CD14-positive monocyte (primary cell): Measurements from ENCODE around the gene APOC3. TPM values are rescaled to one million over a fixed set of nuclear protein-coding genes. Genes with fewer than 3 reads are reported as not detected.

Source experiments
- DNase-seq, 3 donors: peaks; one replicate each; pipeline ENCODE4 v3.0.0-alpha.2; 2011 to 2022
- H2AFZ ChIP-seq: 2 replicates; pipeline ENCODE4 v1.6.0; 2012; ENCODE audit warnings: mild to moderate bottlenecking, low read depth, low read length, inconsistent platforms; ENCODE audit not compliant: insufficient read depth, poor library complexity, severe bottlenecking
- H3K27ac ChIP-seq, 2 donors: 1 replicate in 1 of 2; 2 replicates in 1 of 2; pipeline ENCODE4 v1.5.1; 2012 to 2013; ENCODE audit warnings: low read length in 2 of 2, control low read depth in 1 of 2, inconsistent platforms in 1 of 2, low read depth in 1 of 2, mild to moderate bottlenecking in 1 of 2
- H3K27me3 ChIP-seq, 2 donors: one replicate each; pipeline versions ENCODE4 v1.6.0 to v1.6.1; 2011 to 2013; ENCODE audit warnings: low read length in 2 of 2; ENCODE audit not compliant: control insufficient read depth in 2 of 2, insufficient read depth in 2 of 2
- H3K36me3 ChIP-seq, 2 donors: replicated peaks in 1 of 2; 1 replicate in 1 of 2; 2 replicates in 1 of 2; pipeline versions ENCODE4 v1.5.1 to v1.6.1; 2012 to 2013; ENCODE audit warnings: low read length in 2 of 2, control low read depth in 1 of 2, inconsistent platforms in 1 of 2, mild to moderate bottlenecking in 1 of 2; ENCODE audit not compliant: insufficient read depth in 2 of 2, control insufficient read depth in 1 of 2
- H3K4me1 ChIP-seq, 2 donors: 1 replicate in 1 of 2; 2 replicates in 1 of 2; pipeline versions ENCODE4 v1.5.1 to v1.6.1; 2012 to 2013; ENCODE audit warnings: low read length in 2 of 2, control low read depth in 1 of 2, inconsistent platforms in 1 of 2, mild to moderate bottlenecking in 1 of 2, moderate library complexity in 1 of 2; ENCODE audit not compliant: insufficient read depth in 2 of 2, control insufficient read depth in 1 of 2
- H3K4me2 ChIP-seq: replicated peaks from 2 replicates; pipeline ENCODE3; 2012; ENCODE audit warnings: low read length, moderate library complexity, mild to moderate bottlenecking; ENCODE audit not compliant: poor library complexity, severe bottlenecking; ENCODE audit errors: extremely low read depth
- H3K4me3 ChIP-seq, 3 experiments: fragments of 200-600 bp in 1 of 3; sonication (generic) in 1 of 3; replicated peaks in 1 of 3; 1 replicate in 2 of 3; 2 replicates in 1 of 3; pipeline ENCODE4 v1.5.1; 2011 to 2013; ENCODE audit warnings: low read length in 3 of 3, mild to moderate bottlenecking in 3 of 3, control low read depth in 2 of 3, low read depth in 2 of 3, inconsistent platforms in 1 of 3, moderate library complexity in 1 of 3
- H3K79me2 ChIP-seq: 2 replicates; pipeline ENCODE4 v1.6.0; 2012; ENCODE audit warnings: mild to moderate bottlenecking, control low read depth, inconsistent platforms, low read length, moderate library complexity; ENCODE audit not compliant: insufficient read depth
- H3K9ac ChIP-seq: 2 replicates; pipeline ENCODE4 v1.6.0; 2017; ENCODE audit warnings: low read length, mild to moderate bottlenecking; ENCODE audit not compliant: insufficient read depth, poor library complexity, severe bottlenecking
- H3K9me3 ChIP-seq, 2 donors: replicated peaks in 1 of 2; 1 replicate in 1 of 2; 2 replicates in 1 of 2; pipeline versions ENCODE4 v1.5.1 to v1.6.1; 2012 to 2013; ENCODE audit warnings: low read length in 2 of 2, control low read depth in 1 of 2; ENCODE audit not compliant: control insufficient read depth in 1 of 2, insufficient read depth in 1 of 2
- H4K20me1 ChIP-seq: 2 replicates; pipeline ENCODE4 v1.6.0; 2012; ENCODE audit warnings: mild to moderate bottlenecking, low read length, control low read depth, moderate library complexity; ENCODE audit not compliant: insufficient read depth
- H3K27ac Mint-ChIP-seq, 7 donors: one replicate each; pipeline ENCODE4 v1.8.0; 2020; ENCODE audit warnings: mild to moderate bottlenecking in 7 of 7, mixed read lengths in 7 of 7, moderate library complexity in 6 of 7, inconsistent platforms in 2 of 7
- H3K27me3 Mint-ChIP-seq, 3 donors: one replicate each; pipeline ENCODE4 v1.8.0; 2021 to 2022; ENCODE audit warnings: low read depth in 3 of 3, mild to moderate bottlenecking in 3 of 3, mixed read lengths in 3 of 3, moderate library complexity in 3 of 3, inconsistent platforms in 1 of 3
- H3K36me3 Mint-ChIP-seq, 2 donors: one replicate each; pipeline ENCODE4 v1.8.0; 2020; ENCODE audit warnings: mixed read lengths in 2 of 2, inconsistent platforms in 1 of 2, mild to moderate bottlenecking in 1 of 2
- H3K4me1 Mint-ChIP-seq: one replicate; pipeline ENCODE4 v1.8.0; 2020; ENCODE audit warnings: mild to moderate bottlenecking, mixed read lengths
- H3K4me3 Mint-ChIP-seq, 2 donors: one replicate each; pipeline ENCODE4 v1.8.0; 2020; ENCODE audit warnings: mild to moderate bottlenecking in 2 of 2, mixed read lengths in 2 of 2, moderate library complexity in 1 of 2
- H3K9me3 Mint-ChIP-seq, 7 donors: one replicate each; pipeline ENCODE4 v1.8.0; 2020 to 2022; ENCODE audit warnings: mixed read lengths in 7 of 7, mild to moderate bottlenecking in 6 of 7, moderate library complexity in 6 of 7, inconsistent platforms in 2 of 7
- WGBS: methylation state at CpG from one replicate; pipeline ENCODE4 v1.1.5; 2013; ENCODE audit warnings: missing lambda C conversion rate; ENCODE audit not compliant: insufficient coverage; 5-methylcytosine and 5-hydroxymethylcytosine counted together
- intact Hi-C, 2 donors: fragments of 100-400 bp; cut with micrococcal nuclease; formaldehyde crosslinking; loops; one replicate each; pipeline versions ENCODE4 v1.15.0 to v1.15.1; 2023
- polyA plus RNA-seq, 3 donors: library from polyadenylated mRNA; depleted of rRNA in 1 of 3; unstranded in 2 of 3; stranded (reverse) in 1 of 3; fragments of 300-500 nt in 2 of 3; fragments of >200 nt in 1 of 3; fragmentation: Illumina TruSeq in 2 of 3; gene quantifications; 1 replicate in 2 of 3; 2 replicates in 1 of 3; pipeline ENCODE4 v1.2.3, GENCODE V29; 2012 to 2021
- TF ChIP-seq, protein P1 (sequence below): fragments of 200-600 bp; IDR thresholded peaks from one replicate; pipeline ENCODE4 v1.8.0; 2022; ENCODE audit warnings: antibody characterized with exemption, mild to moderate bottlenecking

Gene APOC3
- polyA plus RNA-seq, 3 donors = not detected

DNA sequence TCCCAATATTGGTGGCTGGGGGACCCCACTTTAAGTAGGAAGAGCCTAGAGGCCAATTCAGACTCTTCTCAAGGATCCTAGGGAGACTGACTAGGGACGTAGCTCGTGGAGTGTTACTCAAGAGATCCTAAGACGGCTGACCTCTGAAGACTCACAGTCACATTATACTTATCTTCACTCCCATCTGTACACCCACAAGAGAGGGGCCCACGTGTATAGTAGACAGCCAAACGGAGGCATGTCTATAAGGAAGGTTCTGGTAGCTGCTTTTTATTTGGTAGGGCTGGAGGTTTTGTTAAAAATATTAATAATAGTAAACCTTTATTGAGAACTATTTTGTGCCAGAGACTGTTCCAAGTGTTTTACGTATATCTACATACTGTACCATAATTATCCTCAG is 30.6 kb downstream of the APOC3 start:
- Histone ChIP-seq H4K20me1 (peaks cover 15% of the 10 kb centered on the region), H2AFZ (no peak overlapping the region), H3K27ac (no peak overlapping the region), H3K36me3 (peaks cover 92 to 96% of the 10 kb centered on the region in 2 donors), H3K4me1 (peaks cover 0 to 6% of the 10 kb centered on the region in 2 donors), H3K4me2 (no peak overlapping the region), H3K9ac (no peak overlapping the region), H3K9me3 (no peaks in the 10 kb centered on the region), H3K79me2 (peaks cover 4% of the 10 kb centered on the region), H3K27me3 (no peaks in the 10 kb centered on the region), H3K4me3 (no peak overlapping the region)
- Mint-ChIP-seq H3K9me3 (no peaks in the 10 kb centered on the region), H3K4me1 (peaks cover 3% of the 10 kb centered on the region), H3K27ac (peak overlapping the region in 1 of 7 donors; percentile 50), H3K27me3 (no peaks in the 10 kb centered on the region), H3K36me3 (peaks cover 91 to 99% of the 10 kb centered on the region in 2 donors), H3K4me3 (no peak overlapping the region)
- intact Hi-C loops = no loop called here
- no CpG with 5 or more reads among the region's 6 CpGs for WGBS
- DNase-seq = no peak
- TF ChIP-seq, protein P1, sequence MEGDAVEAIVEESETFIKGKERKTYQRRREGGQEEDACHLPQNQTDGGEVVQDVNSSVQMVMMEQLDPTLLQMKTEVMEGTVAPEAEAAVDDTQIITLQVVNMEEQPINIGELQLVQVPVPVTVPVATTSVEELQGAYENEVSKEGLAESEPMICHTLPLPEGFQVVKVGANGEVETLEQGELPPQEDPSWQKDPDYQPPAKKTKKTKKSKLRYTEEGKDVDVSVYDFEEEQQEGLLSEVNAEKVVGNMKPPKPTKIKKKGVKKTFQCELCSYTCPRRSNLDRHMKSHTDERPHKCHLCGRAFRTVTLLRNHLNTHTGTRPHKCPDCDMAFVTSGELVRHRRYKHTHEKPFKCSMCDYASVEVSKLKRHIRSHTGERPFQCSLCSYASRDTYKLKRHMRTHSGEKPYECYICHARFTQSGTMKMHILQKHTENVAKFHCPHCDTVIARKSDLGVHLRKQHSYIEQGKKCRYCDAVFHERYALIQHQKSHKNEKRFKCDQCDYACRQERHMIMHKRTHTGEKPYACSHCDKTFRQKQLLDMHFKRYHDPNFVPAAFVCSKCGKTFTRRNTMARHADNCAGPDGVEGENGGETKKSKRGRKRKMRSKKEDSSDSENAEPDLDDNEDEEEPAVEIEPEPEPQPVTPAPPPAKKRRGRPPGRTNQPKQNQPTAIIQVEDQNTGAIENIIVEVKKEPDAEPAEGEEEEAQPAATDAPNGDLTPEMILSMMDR = no peak

DNA sequence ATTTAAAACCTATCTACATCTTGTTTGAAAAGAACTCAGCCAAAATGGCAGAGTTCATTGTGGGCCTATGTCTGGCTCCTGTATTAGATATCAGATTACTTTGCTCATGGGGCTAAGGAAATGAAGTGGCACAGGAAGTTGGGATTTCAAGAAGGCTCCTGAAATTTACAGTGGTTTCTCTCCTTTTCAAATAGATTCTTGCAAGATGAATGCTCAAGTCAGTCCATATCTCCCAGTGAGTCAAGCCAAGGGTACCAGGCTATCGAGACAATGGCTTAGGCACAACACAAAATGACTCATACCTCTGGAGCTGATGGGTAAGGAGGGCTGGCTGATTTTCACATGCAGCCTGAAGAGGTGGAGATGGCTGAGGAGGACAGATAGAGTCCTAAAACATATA is 31.8 kb downstream of the APOC3 start:
- peaks cover 6% of the 10 kb centered on the region for H4K20me1 ChIP-seq

More for the DNA sequence above, 31.8 kb downstream of the APOC3 start:
- Histone ChIP-seq H3K27me3 (no peaks in the 10 kb centered on the region), H3K27ac (no peak overlapping the region), H3K4me2 (no peak overlapping the region), H3K36me3 (peaks cover 96 to 100% of the 10 kb centered on the region in 2 donors), H2AFZ (no peak overlapping the region), H3K79me2 (no peaks in the 10 kb centered on the region), H3K4me3 (no peak overlapping the region), H3K9me3 (no peaks in the 10 kb centered on the region), H3K4me1 (no peaks in the 10 kb centered on the region), H3K9ac (no peak overlapping the region)
- TF ChIP-seq, protein P1 = no peak
- intact Hi-C loops = no loop called here
- no peak for DNase-seq
- H3K9me3 Mint-ChIP-seq = no peaks in the 10 kb centered on the region
- no peaks in the 10 kb centered on the region for H3K27me3 Mint-ChIP-seq
- no peaks in the 10 kb centered on the region for H3K4me1 Mint-ChIP-seq
- no peak overlapping the region for H3K4me3 Mint-ChIP-seq
- H3K27ac Mint-ChIP-seq = no peak overlapping the region
- WGBS = no CpG with 5 or more reads among the region's 1 CpG
- peaks cover 94 to 100% of the 10 kb centered on the region in 2 donors for H3K36me3 Mint-ChIP-seq
